ENCODE results near the gene GOPC. TPM values are rescaled to one million over a fixed set of nuclear protein-coding genes. Genes with fewer than 3 reads are reported as not detected.

GOPC gene
- total RNA-seq, 1 donor from 2014 or later = 33.4 TPM

GRCh38 chr6:117600008-117600743 is 2.1 kb downstream of the GOPC start:
- H3K4me3 Mint-ChIP-seq (ENCODE audit: unreplicated experiment) = peak overlapping the region; percentile 98
- peaks cover 6% of the 10 kb centered on the region for H3K9me3 Mint-ChIP-seq (ENCODE audit: unreplicated experiment)
- DNase-seq = no peak
- peaks cover 6% of the 10 kb centered on the region for H3K36me3 Mint-ChIP-seq (ENCODE audit: unreplicated experiment)
- no peak overlapping the region for H3K27ac Mint-ChIP-seq (ENCODE audit: unreplicated experiment)
- peaks cover 6% of the 10 kb centered on the region for H3K4me1 Mint-ChIP-seq (ENCODE audit: low read depth, unreplicated experiment)
- peaks cover 5% of the 10 kb centered on the region for H3K27me3 Mint-ChIP-seq (ENCODE audit: unreplicated experiment)
- TF ChIP-seq CTCF (IDR thresholded peaks at IDR 0.05; ENCODE audit: partially characterized antibody, unreplicated experiment) = no peak

DNA sequence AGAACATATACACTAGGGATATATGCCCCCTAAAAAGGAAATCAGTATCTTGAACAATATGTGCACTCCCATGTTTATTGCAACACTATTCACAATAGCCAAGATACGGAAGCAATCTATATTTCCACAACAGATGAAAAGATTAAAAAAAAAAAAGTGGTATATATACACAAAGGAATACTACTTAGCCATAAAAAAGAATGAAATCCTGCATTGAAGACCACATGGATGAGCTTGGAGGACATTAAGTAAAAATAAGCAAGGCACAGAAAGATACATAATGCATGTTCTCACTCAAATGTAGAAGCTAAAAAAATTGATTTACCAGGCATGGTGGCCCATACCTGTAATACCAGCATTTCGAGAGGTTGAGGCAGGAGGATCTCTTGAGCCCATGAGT is 4.6 kb downstream of the GOPC start:
- no peak for DNase-seq
- H3K27ac Mint-ChIP-seq (ENCODE audit: unreplicated experiment) = no peak overlapping the region
- peaks cover 5% of the 10 kb centered on the region for H3K27me3 Mint-ChIP-seq (ENCODE audit: unreplicated experiment)
- peaks cover 6% of the 10 kb centered on the region for H3K4me1 Mint-ChIP-seq (ENCODE audit: low read depth, unreplicated experiment)
- no peak for TF ChIP-seq CTCF (IDR thresholded peaks at IDR 0.05; ENCODE audit: partially characterized antibody, unreplicated experiment)
- peaks cover 6% of the 10 kb centered on the region for H3K36me3 Mint-ChIP-seq (ENCODE audit: unreplicated experiment)
- H3K4me3 Mint-ChIP-seq (ENCODE audit: unreplicated experiment) = no peak overlapping the region
- H3K9me3 Mint-ChIP-seq (ENCODE audit: unreplicated experiment) = peaks cover 6% of the 10 kb centered on the region

GRCh38 chr6:117595099-117595923 is 7.0 kb downstream of the GOPC start:
- peaks cover 10% of the 10 kb centered on the region for H3K36me3 Mint-ChIP-seq (ENCODE audit: unreplicated experiment)
- H3K9me3 Mint-ChIP-seq (ENCODE audit: unreplicated experiment) = peaks cover 4% of the 10 kb centered on the region
- H3K27me3 Mint-ChIP-seq (ENCODE audit: unreplicated experiment) = no peaks in the 10 kb centered on the region
- no peak for TF ChIP-seq CTCF (IDR thresholded peaks at IDR 0.05; ENCODE audit: partially characterized antibody, unreplicated experiment)
- no peak overlapping the region for H3K27ac Mint-ChIP-seq (ENCODE audit: unreplicated experiment)
- no peak for DNase-seq
- H3K4me3 Mint-ChIP-seq (ENCODE audit: unreplicated experiment) = no peak overlapping the region
- H3K4me1 Mint-ChIP-seq (ENCODE audit: low read depth, unreplicated experiment) = peaks cover 6% of the 10 kb centered on the region

DNA sequence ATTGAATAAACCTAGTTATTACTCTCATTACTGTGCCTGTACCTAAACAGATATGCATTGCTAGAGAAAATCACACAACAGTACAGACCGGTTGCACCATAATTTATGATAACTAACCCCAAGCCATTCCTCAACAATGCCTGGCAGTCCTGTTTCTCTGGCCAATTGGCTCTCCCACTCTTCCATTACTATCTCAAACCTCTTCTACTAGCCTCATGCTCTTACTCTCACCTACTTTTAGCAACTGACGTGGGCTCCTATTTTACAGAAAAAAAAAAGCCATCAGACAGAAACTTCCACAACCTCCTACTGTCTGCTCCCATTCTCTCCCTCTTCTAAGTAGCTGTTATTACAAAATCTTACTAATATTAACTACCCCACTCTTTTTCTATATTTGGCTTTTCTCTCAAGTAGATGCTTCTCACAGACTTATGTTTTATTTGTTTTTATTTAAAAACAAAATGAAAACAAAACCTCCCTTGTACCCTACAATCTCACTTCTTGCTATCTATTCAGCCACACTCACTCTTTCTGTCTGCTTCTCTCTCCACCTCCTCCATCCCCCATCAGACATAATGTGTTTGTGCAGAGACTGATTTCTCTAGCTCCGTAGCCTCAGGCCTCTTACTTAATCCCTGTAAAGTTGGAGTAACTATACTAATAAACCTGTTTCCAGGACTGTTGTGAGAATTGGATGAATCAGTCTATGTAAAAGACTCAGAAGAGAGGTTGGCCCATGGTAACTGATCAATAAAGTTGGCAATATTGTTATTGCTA is 9.1 kb downstream of the GOPC start:
- H3K4me3 Mint-ChIP-seq (ENCODE audit: unreplicated experiment) = no peak overlapping the region
- peaks cover 10% of the 10 kb centered on the region for H3K36me3 Mint-ChIP-seq (ENCODE audit: unreplicated experiment)
- H3K9me3 Mint-ChIP-seq (ENCODE audit: unreplicated experiment) = peaks cover 5% of the 10 kb centered on the region

More for the DNA sequence above, 9.1 kb downstream of the GOPC start:
- no peaks in the 10 kb centered on the region for H3K27me3 Mint-ChIP-seq (ENCODE audit: unreplicated experiment)
- no peak for DNase-seq
- H3K4me1 Mint-ChIP-seq (ENCODE audit: low read depth, unreplicated experiment) = no peaks in the 10 kb centered on the region
- no peak for TF ChIP-seq CTCF (IDR thresholded peaks at IDR 0.05; ENCODE audit: partially characterized antibody, unreplicated experiment)
- H3K27ac Mint-ChIP-seq (ENCODE audit: unreplicated experiment) = no peak overlapping the region

All from glutamatergic neuron (in vitro differentiated cells).